ENCODE measurements around the gene LRRC55.

Gene LRRC55

DNA sequence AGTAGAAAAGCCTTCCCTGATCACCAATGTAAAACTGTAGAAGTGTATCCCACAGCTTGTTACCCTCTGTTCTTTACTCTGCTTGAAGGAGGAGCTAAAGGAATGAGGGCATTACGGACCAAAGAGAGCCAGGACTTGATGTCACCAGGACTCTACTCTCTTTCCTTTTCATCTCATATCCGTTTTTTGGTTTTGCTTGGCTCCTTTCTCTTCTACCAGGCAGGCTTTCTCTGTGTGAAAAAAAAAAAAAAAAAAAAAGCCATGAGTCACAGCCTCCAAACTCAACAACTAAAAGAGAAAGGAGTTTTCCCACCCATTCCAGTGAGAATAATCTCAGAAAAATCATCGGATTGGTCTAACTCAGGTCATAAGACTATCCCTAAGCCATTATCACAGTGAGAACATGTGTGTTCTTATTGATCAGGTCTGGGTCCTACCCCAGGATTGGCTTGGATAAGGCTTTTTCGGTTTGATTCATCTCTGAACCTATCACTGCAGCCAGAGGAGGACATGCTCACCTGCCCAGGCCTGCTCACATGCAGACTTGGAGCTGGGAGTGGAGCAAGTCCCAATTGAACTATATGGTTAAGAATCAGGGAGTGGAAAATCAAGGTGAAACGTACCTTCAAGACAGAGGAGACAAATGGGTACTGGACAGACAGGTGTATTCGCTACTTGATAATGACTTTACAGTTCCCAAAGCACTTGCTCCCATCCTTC is 19.4 kb upstream of the LRRC55 start:
- no peak for TF ChIP-seq CTCF (IDR thresholded peaks at IDR 0.05)

GRCh38 chr11:57163160-57163868 is 18.4 kb upstream of the LRRC55 start:
- TF ChIP-seq CTCF (IDR thresholded peaks at IDR 0.05), result no peak

GRCh38 chr11:57164317-57164716 is 17.4 kb upstream of the LRRC55 start:
- no peak for TF ChIP-seq CTCF (IDR thresholded peaks at IDR 0.05)

DNA sequence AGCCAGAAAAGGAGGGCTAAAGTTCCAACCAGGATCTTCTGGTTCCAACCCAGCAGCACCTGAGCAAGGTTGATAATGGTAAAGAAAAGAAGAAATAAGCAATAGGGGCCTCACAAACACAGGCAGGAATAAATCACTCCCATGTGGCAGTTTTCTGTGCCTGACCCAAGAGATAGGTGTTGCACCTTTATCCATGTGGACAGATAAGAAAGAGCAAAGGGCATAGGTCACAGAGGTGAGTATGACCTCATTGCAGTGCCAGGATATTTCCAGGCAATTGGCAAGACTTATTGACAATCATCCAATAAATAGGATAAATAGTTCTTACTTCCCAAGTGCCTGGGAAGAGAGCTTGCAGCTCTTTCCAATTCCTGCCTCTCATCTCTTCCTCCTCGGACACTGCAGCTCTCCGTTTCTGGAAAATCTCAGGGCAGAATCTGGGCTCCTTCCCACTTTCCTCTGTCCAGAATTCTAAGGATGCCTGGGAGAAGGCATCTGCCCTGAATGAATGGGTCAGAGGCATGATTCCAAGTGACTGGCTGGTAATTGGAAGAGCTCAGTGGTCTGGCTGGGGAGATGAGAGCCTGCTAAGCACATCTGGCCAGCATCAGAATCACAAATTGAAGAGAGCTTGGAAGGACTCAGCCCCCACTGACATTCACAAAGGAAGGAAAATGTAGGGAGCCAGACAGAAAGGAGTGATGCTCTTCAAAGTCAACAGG is 14.5 kb upstream of the LRRC55 start:
- no peak for TF ChIP-seq CTCF (IDR thresholded peaks at IDR 0.05)

GRCh38 chr11:57172031-57172430 is 9.7 kb upstream of the LRRC55 start:
- no peak for TF ChIP-seq CTCF (IDR thresholded peaks at IDR 0.05)

DNA sequence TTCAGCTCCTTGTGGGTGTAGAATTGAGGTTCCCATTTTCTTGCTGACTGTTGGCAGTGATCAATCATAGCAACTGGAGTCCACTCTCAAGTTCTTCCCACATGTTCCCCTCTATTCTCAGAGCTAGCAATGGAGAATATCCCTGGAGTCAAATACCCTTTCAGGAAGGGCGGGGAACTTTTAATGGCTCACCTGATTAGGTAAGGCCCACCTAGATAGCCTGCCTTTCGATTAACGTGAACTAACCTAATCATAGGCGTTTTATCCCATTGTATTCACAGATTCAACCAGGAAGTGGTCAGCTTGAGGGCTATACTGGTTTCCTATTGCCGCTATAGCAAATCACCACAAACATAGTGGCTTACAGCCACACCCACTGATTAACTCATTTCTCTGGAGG is 7.1 kb upstream of the LRRC55 start:
- TF ChIP-seq CTCF (IDR thresholded peaks at IDR 0.05), result no peak

DNA sequence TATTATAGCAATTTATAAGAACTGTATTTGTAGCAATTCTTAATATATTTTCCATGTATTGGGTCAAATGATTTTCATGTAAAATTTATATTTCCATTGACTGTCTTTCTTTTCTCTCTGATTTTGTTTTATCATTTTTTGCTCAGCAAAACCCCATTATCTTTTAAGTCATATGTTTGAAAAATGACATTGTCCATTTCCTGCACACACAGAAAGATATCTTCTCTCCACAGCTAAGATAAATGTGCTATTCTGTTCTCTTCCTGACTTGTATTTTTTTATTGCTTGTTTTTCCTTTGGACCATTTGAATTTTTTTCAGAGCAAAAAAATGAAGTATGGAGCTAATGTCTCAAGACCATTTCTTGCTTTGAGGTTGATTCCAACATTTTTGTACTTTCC is 6.3 kb upstream of the LRRC55 start:
- TF ChIP-seq CTCF (IDR thresholded peaks at IDR 0.05), result no peak
